ENCODE data around the gene HKDC1. TPM values are rescaled to one million over a fixed set of nuclear protein-coding genes. Genes with fewer than 3 reads are reported as not detected.
"Not testable (repeated sequence)": the region's sequence is repeated elsewhere in the genome, so short reads cannot be mapped to it uniquely, and the experiment has no call there.

HKDC1 gene
- polyA plus RNA-seq, 1 of the 3 experiments (the other 2 are of a cell fraction): 0.10 TPM

DNA sequence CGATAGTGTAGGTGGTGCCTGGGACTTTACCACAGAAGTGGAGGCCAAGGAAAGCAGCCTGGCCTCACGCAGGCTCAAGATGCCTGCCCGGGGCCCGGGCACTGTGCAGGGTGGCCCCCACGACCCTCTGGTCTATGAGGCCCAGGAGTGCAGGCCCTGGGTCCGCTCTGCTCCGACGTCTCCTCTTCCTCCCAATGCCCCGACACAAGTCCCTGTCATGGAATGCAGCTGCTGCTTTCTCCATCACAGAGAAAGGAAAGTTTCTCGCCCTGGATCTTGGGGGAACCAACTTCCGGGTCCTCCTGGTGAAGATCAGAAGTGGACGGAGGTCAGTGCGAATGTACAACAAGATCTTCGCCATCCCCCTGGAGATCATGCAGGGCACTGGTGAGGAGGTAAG is 29.9 kb downstream of the HKDC1 start (continued):
- TF ChIP-seq EP300 (IDR thresholded peaks at IDR 0.05; ENCODE audit: borderline replicate concordance in 1 of 2, low read depth in 1 of 2, low read length in 1 of 2) (no peak), JUND (IDR thresholded peaks at IDR 0.05) (no peak), TEAD4 (IDR thresholded peaks at IDR 0.05; ENCODE audit: borderline replicate concordance, insufficient read depth) (no peak), FOXM1 (IDR thresholded peaks at IDR 0.05; ENCODE audit: low read depth) (no peak), TCF12 (IDR thresholded peaks at IDR 0.05) (no peak), NRF1 (IDR thresholded peaks at IDR 0.05; ENCODE audit: low read depth, low read length) (no peak), GATA2 (CRISPR knock-in tag; IDR thresholded peaks at IDR 0.05) (no peak)
- TF ChIP-seq, protein P1, sequence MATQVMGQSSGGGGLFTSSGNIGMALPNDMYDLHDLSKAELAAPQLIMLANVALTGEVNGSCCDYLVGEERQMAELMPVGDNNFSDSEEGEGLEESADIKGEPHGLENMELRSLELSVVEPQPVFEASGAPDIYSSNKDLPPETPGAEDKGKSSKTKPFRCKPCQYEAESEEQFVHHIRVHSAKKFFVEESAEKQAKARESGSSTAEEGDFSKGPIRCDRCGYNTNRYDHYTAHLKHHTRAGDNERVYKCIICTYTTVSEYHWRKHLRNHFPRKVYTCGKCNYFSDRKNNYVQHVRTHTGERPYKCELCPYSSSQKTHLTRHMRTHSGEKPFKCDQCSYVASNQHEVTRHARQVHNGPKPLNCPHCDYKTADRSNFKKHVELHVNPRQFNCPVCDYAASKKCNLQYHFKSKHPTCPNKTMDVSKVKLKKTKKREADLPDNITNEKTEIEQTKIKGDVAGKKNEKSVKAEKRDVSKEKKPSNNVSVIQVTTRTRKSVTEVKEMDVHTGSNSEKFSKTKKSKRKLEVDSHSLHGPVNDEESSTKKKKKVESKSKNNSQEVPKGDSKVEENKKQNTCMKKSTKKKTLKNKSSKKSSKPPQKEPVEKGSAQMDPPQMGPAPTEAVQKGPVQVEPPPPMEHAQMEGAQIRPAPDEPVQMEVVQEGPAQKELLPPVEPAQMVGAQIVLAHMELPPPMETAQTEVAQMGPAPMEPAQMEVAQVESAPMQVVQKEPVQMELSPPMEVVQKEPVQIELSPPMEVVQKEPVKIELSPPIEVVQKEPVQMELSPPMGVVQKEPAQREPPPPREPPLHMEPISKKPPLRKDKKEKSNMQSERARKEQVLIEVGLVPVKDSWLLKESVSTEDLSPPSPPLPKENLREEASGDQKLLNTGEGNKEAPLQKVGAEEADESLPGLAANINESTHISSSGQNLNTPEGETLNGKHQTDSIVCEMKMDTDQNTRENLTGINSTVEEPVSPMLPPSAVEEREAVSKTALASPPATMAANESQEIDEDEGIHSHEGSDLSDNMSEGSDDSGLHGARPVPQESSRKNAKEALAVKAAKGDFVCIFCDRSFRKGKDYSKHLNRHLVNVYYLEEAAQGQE (IDR thresholded peaks at IDR 0.05; ENCODE audit: low read depth, low read length): no peak
- TF ChIP-seq, protein P2, sequence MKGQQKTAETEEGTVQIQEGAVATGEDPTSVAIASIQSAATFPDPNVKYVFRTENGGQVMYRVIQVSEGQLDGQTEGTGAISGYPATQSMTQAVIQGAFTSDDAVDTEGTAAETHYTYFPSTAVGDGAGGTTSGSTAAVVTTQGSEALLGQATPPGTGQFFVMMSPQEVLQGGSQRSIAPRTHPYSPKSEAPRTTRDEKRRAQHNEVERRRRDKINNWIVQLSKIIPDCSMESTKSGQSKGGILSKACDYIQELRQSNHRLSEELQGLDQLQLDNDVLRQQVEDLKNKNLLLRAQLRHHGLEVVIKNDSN (IDR thresholded peaks at IDR 0.05; ENCODE audit: borderline replicate concordance, low read depth): no peak

DNA sequence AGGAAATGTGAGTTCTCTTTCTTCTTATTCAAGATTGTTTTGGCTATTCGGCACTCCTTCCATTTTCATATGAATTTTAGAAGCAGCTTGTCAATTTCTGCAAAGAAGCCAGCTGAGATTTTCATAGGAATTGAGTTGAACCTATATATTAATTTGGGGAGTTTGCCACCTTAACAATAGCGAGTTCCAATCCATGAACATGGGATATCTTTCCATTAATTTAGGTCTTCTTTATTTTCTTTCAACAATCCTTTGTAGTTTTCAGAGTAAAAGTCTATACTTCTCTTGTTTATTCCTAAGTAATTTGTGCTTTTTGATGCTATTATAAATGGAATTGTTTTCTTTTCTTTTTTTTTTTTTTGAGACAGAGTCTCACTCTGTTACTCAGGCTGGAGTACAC is 31.3 kb downstream of the HKDC1 start:
- H2AFZ ChIP-seq (ENCODE audit: low read depth); H3K9ac ChIP-seq; H3K4me3 ChIP-seq (ENCODE audit: low read depth in 2 of 2, low read length in 1 of 2); H3K9me3 ChIP-seq; DNase-seq; H3K4me1 ChIP-seq (ENCODE audit: control insufficient read depth in 1 of 2, insufficient read depth in 2 of 2, low read depth in 1 of 2, low read length in 1 of 2); H3K36me3 ChIP-seq (replicated peaks in 1 of 2; ENCODE audit: control insufficient read depth in 1 of 2, insufficient read depth in 2 of 2, low read length in 1 of 2); H3F3A ChIP-seq (replicated peaks; ENCODE audit: insufficient read depth); H3K27me3 ChIP-seq (ENCODE audit: insufficient read depth); H4K20me1 ChIP-seq (ENCODE audit: insufficient read depth); H3K4me2 ChIP-seq; H3K9me2 ChIP-seq; POLR2A ChIA-PET; H3K27ac ChIP-seq (ENCODE audit: low read depth in 2 of 2, low read length in 1 of 2); H3K79me2 ChIP-seq (ENCODE audit: insufficient read depth): not testable (repeated sequence)
- WGBS (ENCODE audit: low lambda C conversion rate): 66% methylated on average over 2 of the region's 2 CpGs
- CTCF ChIA-PET: interaction anchor here (1.2 kb wide), 1 partner anchor 13 kb away, joined by 3 read pairs; no protein-coding TSS in a partner anchor

DNA sequence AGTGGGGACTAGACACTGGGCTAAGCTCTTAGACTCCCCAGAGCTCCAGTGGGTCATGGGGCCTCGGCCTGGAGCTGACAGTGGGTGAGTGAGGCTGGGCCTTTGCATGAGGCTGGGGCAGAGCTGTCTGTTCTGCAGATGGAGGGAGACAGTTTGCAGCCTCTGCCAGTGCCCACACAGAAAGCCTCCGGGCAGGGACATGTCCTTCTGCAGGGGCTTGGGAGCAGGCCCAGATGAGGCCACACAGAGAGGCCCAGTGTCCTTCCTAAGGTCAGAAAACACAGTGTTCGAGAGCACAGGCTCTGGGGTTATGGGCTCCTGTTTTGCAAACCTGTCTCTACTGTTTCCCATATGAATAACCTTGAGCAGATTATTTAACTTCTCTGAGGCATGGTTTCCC is 33.0 kb downstream of the HKDC1 start:
- Histone ChIP-seq H3K27ac (ENCODE audit: low read depth in 2 of 2, low read length in 1 of 2) (no peak overlapping the region; a peak in 1 of 4 replicates), H3K9me3 (no peaks in the 10 kb centered on the region), H3K4me1 (ENCODE audit: control insufficient read depth in 1 of 2, insufficient read depth in 2 of 2, low read depth in 1 of 2, low read length in 1 of 2) (peaks cover 0 to 7% of the 10 kb centered on the region in 2 experiments; a peak in 1 of 4 replicates), H3K79me2 (ENCODE audit: insufficient read depth) (no peaks in the 10 kb centered on the region), H3K4me3 (ENCODE audit: low read depth in 2 of 2, low read length in 1 of 2) (no peak overlapping the region), H4K20me1 (ENCODE audit: insufficient read depth) (no peaks in the 10 kb centered on the region), H3K9ac (no peak overlapping the region), H3K27me3 (ENCODE audit: insufficient read depth) (no peaks in the 10 kb centered on the region), H3K36me3 (replicated peaks in 1 of 2; ENCODE audit: control insufficient read depth in 1 of 2, insufficient read depth in 2 of 2, low read length in 1 of 2) (no peaks in the 10 kb centered on the region), H3K4me2 (no peak overlapping the region), H3F3A (replicated peaks; ENCODE audit: insufficient read depth) (no peaks in the 10 kb centered on the region), H3K9me2 (no peaks in the 10 kb centered on the region), H2AFZ (ENCODE audit: low read depth) (no peak overlapping the region)
- WGBS (ENCODE audit: low lambda C conversion rate): 45% methylated on average over 2 of the region's 3 CpGs
- CTCF ChIA-PET: interaction anchor here (1.4 to 1.5 kb wide), 2 partner anchors 14 to 200 kb away, joined by 3 to 5 read pairs; no protein-coding TSS in a partner anchor
- DNase-seq: peak; percentile 57
- POLR2A ChIA-PET: no interaction called here
- TF ChIP-seq RCOR1 (IDR thresholded peaks at IDR 0.05; ENCODE audit: low read length) (no peak), CHD2 (IDR thresholded peaks at IDR 0.05; ENCODE audit: low read length, partially characterized antibody) (no peak), FOXM1 (IDR thresholded peaks at IDR 0.05; ENCODE audit: low read depth) (no peak), TEAD4 (IDR thresholded peaks at IDR 0.05; ENCODE audit: borderline replicate concordance, insufficient read depth) (no peak), JUND (IDR thresholded peaks at IDR 0.05) (no peak), FOSL2 (IDR thresholded peaks at IDR 0.05; ENCODE audit: borderline replicate concordance, low read depth) (no peak), GATA2 (CRISPR knock-in tag; IDR thresholded peaks at IDR 0.05) (no peak)
- TF ChIP-seq, protein P3, sequence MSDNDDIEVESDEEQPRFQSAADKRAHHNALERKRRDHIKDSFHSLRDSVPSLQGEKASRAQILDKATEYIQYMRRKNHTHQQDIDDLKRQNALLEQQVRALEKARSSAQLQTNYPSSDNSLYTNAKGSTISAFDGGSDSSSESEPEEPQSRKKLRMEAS (IDR thresholded peaks at IDR 0.05; ENCODE audit: low read depth): no peak
- TF ChIP-seq, protein P4, sequence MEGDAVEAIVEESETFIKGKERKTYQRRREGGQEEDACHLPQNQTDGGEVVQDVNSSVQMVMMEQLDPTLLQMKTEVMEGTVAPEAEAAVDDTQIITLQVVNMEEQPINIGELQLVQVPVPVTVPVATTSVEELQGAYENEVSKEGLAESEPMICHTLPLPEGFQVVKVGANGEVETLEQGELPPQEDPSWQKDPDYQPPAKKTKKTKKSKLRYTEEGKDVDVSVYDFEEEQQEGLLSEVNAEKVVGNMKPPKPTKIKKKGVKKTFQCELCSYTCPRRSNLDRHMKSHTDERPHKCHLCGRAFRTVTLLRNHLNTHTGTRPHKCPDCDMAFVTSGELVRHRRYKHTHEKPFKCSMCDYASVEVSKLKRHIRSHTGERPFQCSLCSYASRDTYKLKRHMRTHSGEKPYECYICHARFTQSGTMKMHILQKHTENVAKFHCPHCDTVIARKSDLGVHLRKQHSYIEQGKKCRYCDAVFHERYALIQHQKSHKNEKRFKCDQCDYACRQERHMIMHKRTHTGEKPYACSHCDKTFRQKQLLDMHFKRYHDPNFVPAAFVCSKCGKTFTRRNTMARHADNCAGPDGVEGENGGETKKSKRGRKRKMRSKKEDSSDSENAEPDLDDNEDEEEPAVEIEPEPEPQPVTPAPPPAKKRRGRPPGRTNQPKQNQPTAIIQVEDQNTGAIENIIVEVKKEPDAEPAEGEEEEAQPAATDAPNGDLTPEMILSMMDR (IDR thresholded peaks at IDR 0.05): no peak
- TF ChIP-seq, protein P2 (IDR thresholded peaks at IDR 0.05; ENCODE audit: borderline replicate concordance, low read depth): no peak
- TF ChIP-seq, protein P5, sequence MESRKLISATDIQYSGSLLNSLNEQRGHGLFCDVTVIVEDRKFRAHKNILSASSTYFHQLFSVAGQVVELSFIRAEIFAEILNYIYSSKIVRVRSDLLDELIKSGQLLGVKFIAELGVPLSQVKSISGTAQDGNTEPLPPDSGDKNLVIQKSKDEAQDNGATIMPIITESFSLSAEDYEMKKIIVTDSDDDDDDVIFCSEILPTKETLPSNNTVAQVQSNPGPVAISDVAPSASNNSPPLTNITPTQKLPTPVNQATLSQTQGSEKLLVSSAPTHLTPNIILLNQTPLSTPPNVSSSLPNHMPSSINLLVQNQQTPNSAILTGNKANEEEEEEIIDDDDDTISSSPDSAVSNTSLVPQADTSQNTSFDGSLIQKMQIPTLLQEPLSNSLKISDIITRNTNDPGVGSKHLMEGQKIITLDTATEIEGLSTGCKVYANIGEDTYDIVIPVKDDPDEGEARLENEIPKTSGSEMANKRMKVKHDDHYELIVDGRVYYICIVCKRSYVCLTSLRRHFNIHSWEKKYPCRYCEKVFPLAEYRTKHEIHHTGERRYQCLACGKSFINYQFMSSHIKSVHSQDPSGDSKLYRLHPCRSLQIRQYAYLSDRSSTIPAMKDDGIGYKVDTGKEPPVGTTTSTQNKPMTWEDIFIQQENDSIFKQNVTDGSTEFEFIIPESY (IDR thresholded peaks at IDR 0.05; ENCODE audit: borderline replicate concordance, low read depth): no peak

All from SK-N-SH (cell line).